Anterior cingulate cortex (tissue), 58 donors: ENCODE data around the gene BCAS3.
"Not testable (repeated sequence)": the region's sequence is repeated elsewhere in the genome, so short reads cannot be mapped to it uniquely, and the experiment has no call there.

ENCODE experiments used
- DNase-seq, 58 donors: peaks; one replicate each; lab custom pipeline; 2025; lab: John Stamatoyannopoulos, UW

BCAS3 gene

GRCh38 chr17:60781880-60782412 is 104.3 kb downstream of the BCAS3 start:
- no peak for DNase-seq

DNA sequence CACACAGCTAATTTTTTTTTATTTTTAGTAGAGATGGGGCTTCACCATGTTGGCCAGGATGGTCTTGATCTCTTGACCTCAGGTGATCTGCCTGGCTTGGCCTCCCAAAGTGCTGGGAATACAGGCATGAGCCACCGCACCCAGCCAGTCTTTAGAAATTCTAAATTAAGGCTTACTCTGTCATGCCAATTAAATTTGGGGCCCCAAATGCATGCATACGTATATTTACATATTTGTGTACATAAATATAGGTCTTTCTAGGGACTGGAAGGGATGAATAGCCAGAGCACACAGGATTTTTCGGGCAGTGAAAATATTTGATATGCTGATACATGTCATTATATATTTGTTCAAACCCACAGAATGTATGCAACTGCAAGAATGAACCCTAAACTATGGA is 105.1 kb downstream of the BCAS3 start:
- no peak for DNase-seq

DNA sequence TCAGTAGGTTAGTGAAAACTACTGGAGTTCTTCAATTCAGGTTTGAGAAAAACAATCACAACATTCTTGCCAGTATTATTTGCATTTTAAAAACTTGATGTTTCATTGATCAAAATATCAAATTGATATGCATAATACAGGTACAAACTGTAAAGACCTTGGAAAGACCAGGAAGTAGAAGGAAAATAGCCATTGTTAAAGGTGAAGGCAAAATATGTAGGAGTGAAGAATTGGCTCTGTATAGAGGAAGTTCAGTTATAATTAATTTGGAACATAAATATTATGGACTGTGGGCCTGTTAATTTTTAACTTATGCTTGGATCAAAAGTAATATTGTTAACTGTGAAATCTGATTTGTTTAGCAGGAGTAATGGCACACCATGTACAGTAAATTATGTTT is 112.6 kb downstream of the BCAS3 start:
- no peak for DNase-seq

DNA sequence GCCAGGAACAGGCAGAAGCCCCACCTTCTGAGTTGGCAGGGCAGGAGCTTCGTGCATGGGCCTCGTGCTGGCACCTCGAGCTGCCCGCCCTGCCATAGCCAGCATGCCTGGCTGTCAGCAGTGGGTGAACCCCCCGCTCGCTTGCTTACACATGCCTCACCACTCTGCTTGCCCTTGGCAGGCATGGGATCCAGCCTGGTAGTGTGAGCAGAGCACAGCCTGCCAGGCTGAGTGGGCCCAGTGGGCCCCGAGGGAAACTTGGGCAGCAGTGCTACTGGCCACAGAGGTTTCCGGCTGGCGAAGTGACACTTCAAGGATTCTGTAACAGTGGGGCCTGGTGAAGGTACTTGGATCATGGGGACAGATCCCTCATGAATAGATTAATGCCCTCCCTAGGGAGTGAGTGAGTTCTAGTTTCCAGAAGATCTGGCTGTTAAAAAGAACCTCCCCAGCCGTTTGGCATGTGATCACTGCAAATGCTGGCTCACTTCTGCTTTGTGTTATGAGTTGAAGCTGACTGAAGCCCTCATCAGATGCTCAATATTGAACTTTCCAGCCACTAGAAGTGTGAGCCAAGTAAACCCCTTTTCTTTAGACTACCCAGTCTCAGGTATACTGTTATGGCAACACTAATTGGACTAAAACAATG is 114.7 kb downstream of the BCAS3 start:
- DNase-seq, result no peak

- DNase-seq, result no peak
These were observed 120.9 kb downstream of the BCAS3 start for GRCh38 chr17:60798576-60798975.

- DNase-seq, result no peak
These were observed 124.7 kb downstream of the BCAS3 start for GRCh38 chr17:60802377-60802776.

- no peak for DNase-seq
These were observed 125.4 kb downstream of the BCAS3 start for GRCh38 chr17:60803059-60803458.

GRCh38 chr17:60804831-60805230 is 127.2 kb downstream of the BCAS3 start:
- no peak for DNase-seq

DNA sequence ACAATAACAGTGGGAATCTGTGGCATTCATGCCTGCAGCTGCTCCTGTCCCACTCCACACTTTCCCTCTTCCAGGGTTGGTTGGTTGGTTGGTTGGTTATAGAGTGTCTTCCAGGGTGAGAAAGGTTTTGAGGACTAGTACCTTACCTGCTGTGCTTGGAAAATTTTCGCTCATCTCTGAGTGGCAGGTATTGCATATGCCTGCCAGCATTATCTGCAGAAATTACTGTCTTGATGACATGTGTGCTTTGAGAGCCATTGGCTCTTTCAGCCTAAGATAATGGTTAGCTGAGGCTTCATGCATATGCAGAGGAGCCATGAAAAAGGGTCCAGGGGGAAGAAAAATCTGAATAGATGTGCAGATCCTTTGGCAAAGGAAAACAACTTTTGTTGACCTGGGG is 131.8 kb downstream of the BCAS3 start:
- no peak for DNase-seq

DNA sequence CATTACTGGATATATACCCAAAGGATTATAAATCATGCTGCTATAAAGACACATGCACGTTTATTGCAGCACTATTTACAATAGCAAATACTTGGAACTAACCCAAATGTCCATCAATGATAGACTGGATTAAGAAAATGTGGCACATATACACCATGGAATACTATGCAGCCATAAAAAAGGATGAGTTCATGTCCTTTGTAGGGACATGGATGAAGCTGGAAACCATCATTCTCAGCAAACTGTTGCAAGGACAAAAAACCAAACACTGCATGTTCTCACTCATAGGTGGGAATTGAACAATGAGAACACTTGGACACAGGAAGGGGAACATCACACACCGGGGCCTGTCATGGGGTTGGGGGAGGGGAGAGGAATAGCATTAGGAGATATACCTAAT is 137.3 kb downstream of the BCAS3 start:
- not testable (repeated sequence) for DNase-seq

- no peak for DNase-seq
These were observed 139.5 kb downstream of the BCAS3 start for GRCh38 chr17:60817192-60817591.

GRCh38 chr17:60819447-60820130 is 141.9 kb downstream of the BCAS3 start:
- no peak for DNase-seq

GRCh38 chr17:60823515-60823914 is 145.9 kb downstream of the BCAS3 start:
- DNase-seq, result no peak

DNA sequence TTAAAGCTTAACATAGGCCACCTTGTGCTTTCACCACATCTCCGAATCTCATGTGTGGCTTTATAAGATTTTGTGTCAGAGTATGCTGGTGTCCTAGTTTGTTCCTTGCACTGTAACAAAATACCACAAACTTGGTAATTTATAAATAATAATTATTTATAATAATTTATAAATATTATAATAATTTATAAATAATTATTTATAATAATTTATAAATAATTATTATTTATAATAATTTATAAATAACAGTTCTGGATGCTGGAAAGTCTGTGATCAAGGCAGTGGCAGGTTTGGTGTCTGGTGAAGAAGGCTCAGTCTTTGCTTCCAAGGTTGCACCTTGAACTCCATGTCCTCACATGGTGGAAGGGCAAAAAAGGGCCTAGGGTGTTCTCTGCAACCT is 147.7 kb downstream of the BCAS3 start:
- DNase-seq, result no peak

DNA sequence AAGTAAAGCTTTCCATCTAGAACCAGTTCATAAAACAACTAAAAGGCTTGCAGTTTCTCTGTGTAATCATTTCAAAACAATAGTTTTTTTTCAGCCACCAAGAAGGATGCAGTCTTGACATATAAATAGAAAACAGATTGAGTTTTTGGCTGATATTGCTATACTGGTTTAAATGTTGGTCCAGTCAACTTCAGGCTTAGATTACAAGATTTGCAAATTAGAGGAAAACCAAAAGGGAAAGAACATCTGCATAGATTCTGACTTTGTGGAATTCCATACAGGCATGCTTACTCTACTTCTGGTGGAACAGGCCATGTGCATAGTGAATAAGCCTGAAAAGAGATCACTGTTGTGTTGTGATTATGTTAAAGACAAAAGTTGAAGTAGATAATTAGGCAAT is 150.3 kb downstream of the BCAS3 start:
- DNase-seq, result no peak

- no peak for DNase-seq
These were observed 154.5 kb downstream of the BCAS3 start for GRCh38 chr17:60832151-60832585.

- DNase-seq, result no peak
These were observed 155.0 kb downstream of the BCAS3 start for GRCh38 chr17:60832631-60833030.

- DNase-seq, result no peak
These were observed 162.8 kb downstream of the BCAS3 start for GRCh38 chr17:60840456-60840855.

DNA sequence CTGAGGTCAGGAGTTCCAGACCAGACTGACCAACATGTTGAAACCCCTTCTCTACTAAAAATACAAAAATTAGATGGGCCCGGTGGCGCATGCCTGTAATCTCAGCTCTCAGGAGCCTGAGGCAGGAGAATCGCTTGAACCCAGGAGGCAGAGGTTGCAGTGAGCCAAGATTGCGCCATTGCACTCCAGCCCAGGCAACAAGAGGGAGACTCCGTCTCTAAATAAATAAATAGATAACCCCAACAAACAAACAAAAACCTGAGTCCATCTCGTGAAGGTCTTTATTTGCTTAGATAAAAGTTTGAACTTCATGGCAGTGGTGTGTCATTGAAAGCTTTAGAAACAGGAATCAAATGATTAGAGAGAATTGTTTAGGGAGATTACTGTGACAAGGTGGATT is 167.4 kb downstream of the BCAS3 start:
- DNase-seq, result no peak

DNA sequence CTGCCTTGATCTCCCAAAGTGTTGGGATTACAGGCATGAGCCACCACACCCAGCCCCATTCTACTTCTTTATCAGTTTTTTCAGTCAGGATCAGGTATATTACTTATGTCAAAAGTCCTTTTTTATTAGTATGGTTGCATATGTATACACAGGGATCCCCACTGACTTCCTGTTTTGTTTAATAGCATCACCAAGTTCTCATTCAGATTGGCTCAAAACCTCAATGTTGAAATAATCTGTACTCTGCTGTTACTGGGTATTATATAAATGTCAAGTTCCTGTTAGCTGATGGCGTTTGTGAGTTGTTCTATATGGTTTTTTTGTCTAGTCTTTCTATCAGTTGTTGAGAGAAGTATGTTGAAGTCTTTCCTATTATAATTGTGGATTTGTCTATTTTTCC is 168.5 kb downstream of the BCAS3 start:
- no peak for DNase-seq

DNA sequence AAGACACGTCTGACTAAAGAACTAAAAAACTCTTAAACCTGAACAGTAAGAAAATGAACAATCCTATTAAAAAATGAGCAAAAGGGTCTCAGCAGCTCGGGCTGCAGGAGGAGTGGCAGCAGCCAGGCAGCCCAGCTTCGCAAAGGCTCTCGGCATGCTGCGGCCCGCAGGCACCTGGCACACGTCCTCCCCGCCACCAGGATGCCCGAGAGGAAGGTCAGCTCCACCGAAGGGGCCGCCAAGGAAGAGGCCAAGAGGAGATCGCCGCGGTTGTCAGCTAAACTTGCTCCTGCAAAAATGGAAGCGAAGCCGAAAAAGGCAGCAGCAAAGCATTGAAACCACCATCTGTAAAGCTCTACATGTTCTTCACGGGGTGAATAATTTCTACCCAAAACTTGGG is 173.5 kb downstream of the BCAS3 start:
- DNase-seq, result no peak

DNA sequence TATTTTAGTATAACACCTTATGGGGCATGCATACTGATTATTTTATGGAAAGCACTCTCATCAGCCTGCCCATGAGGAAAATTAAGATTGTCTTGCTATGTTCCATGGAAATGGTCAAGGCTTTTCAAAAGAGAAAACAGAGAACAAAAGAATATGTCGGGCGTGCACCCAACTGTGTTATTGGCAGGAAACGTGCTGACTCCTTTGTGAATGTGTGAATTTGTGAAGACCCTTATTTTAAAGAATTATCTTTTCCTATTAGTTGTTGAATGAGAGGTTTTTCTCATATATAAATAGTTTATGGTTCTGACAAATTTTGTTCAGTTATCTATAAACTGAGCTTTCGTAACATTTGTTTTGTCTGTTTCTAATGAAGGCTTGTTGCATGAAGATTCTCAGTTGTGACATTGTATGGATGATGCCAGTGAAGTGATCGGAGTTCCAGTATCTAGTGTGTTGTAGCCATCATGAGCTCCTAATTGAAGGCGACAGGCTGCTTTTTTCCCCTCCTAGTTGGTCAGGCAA is 180.0 kb downstream of the BCAS3 start:
- peak in 3 of 58 donors; percentile 3 to 8 (median 6) for DNase-seq
